H1 (cell line): ENCODE measurements around the gene TLNRD1. TPM values are rescaled to one million over a fixed set of nuclear protein-coding genes. Genes with fewer than 3 reads are reported as not detected.
A peak's percentile ranks its signal among the peaks of the same experiment; 100 is the strongest.

Source experiments
- CHD2 ChIP-seq: IDR thresholded peaks from 2 replicates; pipeline ENCODE4 v1.6.1; 2012; ENCODE audit warnings: low read length, improper control_type of control experiment
- E2F6 ChIP-seq: IDR thresholded peaks from 2 replicates; pipeline ENCODE4 v1.6.1; 2012; ENCODE audit warnings: inconsistent platforms
- GTF2F1 ChIP-seq: IDR thresholded peaks from 2 replicates; pipeline ENCODE4 v1.6.1; 2012; ENCODE audit warnings: low read depth, low read length, improper control_type of control experiment, borderline replicate concordance
- HDAC6 ChIP-seq: IDR thresholded peaks from one replicate; pipeline ENCODE4 v1.7.1; 2012; ENCODE audit warnings: low read depth, mild to moderate bottlenecking, inconsistent platforms, low read length, moderate library complexity
- KDM4A ChIP-seq: IDR thresholded peaks from one replicate; pipeline ENCODE4 v1.7.1; 2012; ENCODE audit warnings: low read depth, mild to moderate bottlenecking, moderate library complexity, low read length, inconsistent platforms; ENCODE audit not compliant: severe bottlenecking
- KDM5A ChIP-seq: fragments of 200-600 bp; IDR thresholded peaks from 2 replicates; pipeline ENCODE4 v1.7.1; 2012; ENCODE audit warnings: mild to moderate bottlenecking, low read length, inconsistent platforms, mixed read lengths
- POU5F1 ChIP-seq: IDR thresholded peaks from 2 replicates; pipeline ENCODE4 v1.6.1; 2011; ENCODE audit warnings: low read depth, mild to moderate bottlenecking, low read length, moderate library complexity
- SP2 ChIP-seq: IDR thresholded peaks from 2 replicates; pipeline ENCODE4 v1.6.1; 2012; ENCODE audit warnings: mild to moderate bottlenecking, low read length, inconsistent platforms
- TBP ChIP-seq: IDR thresholded peaks from 2 replicates; pipeline ENCODE4 v1.6.1; 2011; ENCODE audit warnings: low read depth, low read length, improper control_type of control experiment
- polyA plus RNA-seq, 7 experiments: library from polyadenylated mRNA; depleted of rRNA in 3 of 7; stranded (reverse) in 5 of 7; unstranded in 2 of 7; fragments of >200 nt in 5 of 7; fragments of 200-250 nt in 2 of 7; gene quantifications; 1 replicate in 5 of 7; 2 replicates in 1 of 7; 4 replicates in 1 of 7; pipeline versions ENCODE4 v1.2.1 to v1.2.3, GENCODE V29; 2011 to 2013; ENCODE audit warnings: missing spikeins in 2 of 7, mixed read lengths in 2 of 7
- total RNA-seq: library from RNA; stranded (reverse); fragmentation: NEBNext Ultra II Directional; extraction: Animal tissue kit (Norgen Biotek cat#: 25700); gene quantifications from 2 replicates; pipeline ENCODE4 v1.2.1, GENCODE V29; 2021
- TF ChIP-seq, protein P1 (sequence below): IDR thresholded peaks from 2 replicates; pipeline ENCODE4 v1.6.1; 2011; ENCODE audit warnings: low read length, improper control_type of control experiment

TLNRD1 gene
- total and polyA plus RNA-seq, 2 of the 8 experiments (the other 6 are each of a cell fraction or from before 2014, with no cell fraction given) = 12.2 to 20.5 TPM

GRCh38 chr15:81000624-81001151, at the start of gene TLNRD1 (continued):
- TF ChIP-seq KDM4A = peak; percentile 85
- no peak for TF ChIP-seq KDM5A
- no peak for TF ChIP-seq POU5F1
- no peak for TF ChIP-seq SP2
- TF ChIP-seq CHD2 = peak; percentile 63
- TF ChIP-seq TBP = 0 out of 2 replicates have a peak, but pooled peaks have one; percentile 28
- no peak for TF ChIP-seq GTF2F1
- TF ChIP-seq E2F6 = no peak
- no peak for TF ChIP-seq HDAC6
- TF ChIP-seq, protein P1, sequence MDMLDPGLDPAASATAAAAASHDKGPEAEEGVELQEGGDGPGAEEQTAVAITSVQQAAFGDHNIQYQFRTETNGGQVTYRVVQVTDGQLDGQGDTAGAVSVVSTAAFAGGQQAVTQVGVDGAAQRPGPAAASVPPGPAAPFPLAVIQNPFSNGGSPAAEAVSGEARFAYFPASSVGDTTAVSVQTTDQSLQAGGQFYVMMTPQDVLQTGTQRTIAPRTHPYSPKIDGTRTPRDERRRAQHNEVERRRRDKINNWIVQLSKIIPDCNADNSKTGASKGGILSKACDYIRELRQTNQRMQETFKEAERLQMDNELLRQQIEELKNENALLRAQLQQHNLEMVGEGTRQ = no peak
